Mesothelial cell of epicardium (in vitro differentiated cells): ENCODE results near the gene MRPL16. TPM values are rescaled to one million over a fixed set of nuclear protein-coding genes. Genes with fewer than 3 reads are reported as not detected.

ENCODE experiments used
- DNase-seq, 2 experiments: peaks; one replicate each; pipeline ENCODE4 v3.0.0; 2021; ENCODE audit warnings: low spot score in 2 of 2; ENCODE audit not compliant: unreplicated experiment in 2 of 2
- H3K27ac Mint-ChIP-seq: 2 replicates; pipeline ENCODE4 v1.8.0; 2021; ENCODE audit warnings: mixed read lengths
- H3K27me3 Mint-ChIP-seq: 2 replicates; pipeline ENCODE4 v1.8.0; 2021; ENCODE audit warnings: low read depth, mixed read lengths
- H3K36me3 Mint-ChIP-seq: 2 replicates; pipeline ENCODE4 v1.8.0; 2021; ENCODE audit warnings: mixed read lengths
- H3K4me1 Mint-ChIP-seq: 2 replicates; pipeline ENCODE4 v1.8.0; 2021; ENCODE audit warnings: mixed read lengths
- H3K4me3 Mint-ChIP-seq: 2 replicates; pipeline ENCODE4 v1.8.0; 2021; ENCODE audit warnings: mild to moderate bottlenecking, moderate library complexity, mixed read lengths
- H3K9me3 Mint-ChIP-seq: 2 replicates; pipeline ENCODE4 v1.8.0; 2021; ENCODE audit warnings: mixed read lengths
- total RNA-seq: library from RNA; stranded (reverse); gene quantifications from 3 replicates; pipeline ENCODE4 v1.2.1, GENCODE V29; 2021
- TF ChIP-seq, protein P1 (sequence below): fragments of 200-600 bp; sonication (generic); IDR thresholded peaks from one replicate; pipeline ENCODE4 v1.5.0; 2021; ENCODE audit warnings: antibody characterized with exemption; ENCODE audit not compliant: unreplicated experiment

Gene MRPL16
- total RNA-seq, 1 donor from 2014 or later, result 42.3 TPM

GRCh38 chr11:59804061-59804460 lies 6.5 kb downstream of the MRPL16 start:
- H3K27ac Mint-ChIP-seq, result no peak overlapping the region
- no peaks in the 10 kb centered on the region for H3K9me3 Mint-ChIP-seq
- H3K36me3 Mint-ChIP-seq, result peaks cover 7% of the 10 kb centered on the region
- no peak overlapping the region for H3K4me3 Mint-ChIP-seq
- H3K27me3 Mint-ChIP-seq, result no peaks in the 10 kb centered on the region
- H3K4me1 Mint-ChIP-seq, result no peaks in the 10 kb centered on the region
- no peak for DNase-seq
- TF ChIP-seq, protein P1, sequence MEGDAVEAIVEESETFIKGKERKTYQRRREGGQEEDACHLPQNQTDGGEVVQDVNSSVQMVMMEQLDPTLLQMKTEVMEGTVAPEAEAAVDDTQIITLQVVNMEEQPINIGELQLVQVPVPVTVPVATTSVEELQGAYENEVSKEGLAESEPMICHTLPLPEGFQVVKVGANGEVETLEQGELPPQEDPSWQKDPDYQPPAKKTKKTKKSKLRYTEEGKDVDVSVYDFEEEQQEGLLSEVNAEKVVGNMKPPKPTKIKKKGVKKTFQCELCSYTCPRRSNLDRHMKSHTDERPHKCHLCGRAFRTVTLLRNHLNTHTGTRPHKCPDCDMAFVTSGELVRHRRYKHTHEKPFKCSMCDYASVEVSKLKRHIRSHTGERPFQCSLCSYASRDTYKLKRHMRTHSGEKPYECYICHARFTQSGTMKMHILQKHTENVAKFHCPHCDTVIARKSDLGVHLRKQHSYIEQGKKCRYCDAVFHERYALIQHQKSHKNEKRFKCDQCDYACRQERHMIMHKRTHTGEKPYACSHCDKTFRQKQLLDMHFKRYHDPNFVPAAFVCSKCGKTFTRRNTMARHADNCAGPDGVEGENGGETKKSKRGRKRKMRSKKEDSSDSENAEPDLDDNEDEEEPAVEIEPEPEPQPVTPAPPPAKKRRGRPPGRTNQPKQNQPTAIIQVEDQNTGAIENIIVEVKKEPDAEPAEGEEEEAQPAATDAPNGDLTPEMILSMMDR, result no peak

- H3K27ac Mint-ChIP-seq, result no peak overlapping the region
- no peaks in the 10 kb centered on the region for H3K27me3 Mint-ChIP-seq
- TF ChIP-seq, protein P1, result peak; percentile 63
- no peak for DNase-seq
- H3K4me1 Mint-ChIP-seq, result no peaks in the 10 kb centered on the region
- H3K36me3 Mint-ChIP-seq, result peaks cover 7% of the 10 kb centered on the region
- H3K9me3 Mint-ChIP-seq, result no peaks in the 10 kb centered on the region
- H3K4me3 Mint-ChIP-seq, result no peak overlapping the region
These were observed 7.9 kb downstream of the MRPL16 start for GRCh38 chr11:59802639-59803176.

DNA sequence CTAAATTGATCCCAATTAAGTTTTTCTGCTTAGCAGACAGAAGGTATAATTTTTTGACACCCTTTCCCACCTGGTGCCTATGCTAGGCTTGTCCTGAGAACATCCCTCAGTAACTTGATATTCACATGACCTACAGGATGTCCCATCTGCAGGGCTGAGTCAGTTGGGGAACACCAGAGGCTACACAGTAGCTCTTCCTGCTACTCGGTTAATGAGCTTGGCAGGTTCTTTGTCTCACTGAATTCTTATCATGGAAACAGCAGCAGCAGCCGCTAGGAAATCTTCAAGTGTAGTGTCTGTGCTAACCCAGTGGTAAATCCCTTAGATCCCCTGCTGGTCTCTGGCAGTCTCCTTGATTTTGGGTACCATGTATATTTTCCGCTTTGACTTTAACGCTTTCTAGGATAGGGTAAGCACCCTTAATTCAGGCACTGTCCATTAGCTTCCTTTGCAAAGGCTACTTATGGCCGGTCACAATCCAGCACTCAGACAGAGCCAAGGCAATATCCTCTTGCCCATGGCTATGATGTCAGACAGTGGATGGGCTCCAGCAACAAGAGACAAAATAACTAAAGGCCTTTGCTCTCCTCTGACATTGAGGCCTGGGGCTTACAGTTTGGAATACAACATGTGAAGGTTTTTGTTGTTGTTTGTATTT lies 8.5 kb downstream of the MRPL16 start:
- H3K4me1 Mint-ChIP-seq, result no peaks in the 10 kb centered on the region
- DNase-seq, result no peak
- H3K4me3 Mint-ChIP-seq, result no peak overlapping the region
- H3K9me3 Mint-ChIP-seq, result no peaks in the 10 kb centered on the region
- H3K27ac Mint-ChIP-seq, result no peak overlapping the region
- peaks cover 6% of the 10 kb centered on the region for H3K36me3 Mint-ChIP-seq
- TF ChIP-seq, protein P1, result no peak
- H3K27me3 Mint-ChIP-seq, result no peaks in the 10 kb centered on the region

DNA sequence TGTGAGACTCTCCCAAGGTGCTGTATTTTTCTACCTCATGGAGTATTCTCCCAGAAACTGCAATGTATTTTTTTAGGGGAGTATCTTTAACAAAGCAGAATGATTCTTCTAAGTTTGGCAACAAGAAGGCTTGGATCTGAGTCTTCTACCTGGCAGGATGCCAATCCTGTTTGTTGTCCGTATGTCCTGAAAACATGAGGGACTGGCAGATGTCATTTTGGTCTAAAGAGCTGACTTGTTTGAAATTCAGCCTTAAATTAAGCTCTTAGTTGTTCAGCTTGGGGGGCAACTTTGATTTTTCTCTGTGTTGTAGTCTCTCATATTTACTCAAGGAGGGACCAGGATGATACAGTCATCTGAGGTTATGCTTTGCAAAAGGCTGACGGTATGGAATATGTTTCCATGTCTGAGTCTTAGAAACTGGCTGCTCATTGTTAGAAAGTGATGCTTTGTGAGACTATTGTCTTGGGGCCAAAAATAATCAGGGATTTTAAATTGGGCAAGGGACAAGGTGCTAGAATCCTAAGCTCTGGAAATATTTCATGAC lies 9.3 kb downstream of the MRPL16 start:
- no peaks in the 10 kb centered on the region for H3K36me3 Mint-ChIP-seq
- H3K4me3 Mint-ChIP-seq, result no peak overlapping the region
- H3K27ac Mint-ChIP-seq, result no peak overlapping the region
- TF ChIP-seq, protein P1, result no peak
- H3K27me3 Mint-ChIP-seq, result no peaks in the 10 kb centered on the region
- no peak for DNase-seq
- no peaks in the 10 kb centered on the region for H3K4me1 Mint-ChIP-seq
- no peaks in the 10 kb centered on the region for H3K9me3 Mint-ChIP-seq

DNA sequence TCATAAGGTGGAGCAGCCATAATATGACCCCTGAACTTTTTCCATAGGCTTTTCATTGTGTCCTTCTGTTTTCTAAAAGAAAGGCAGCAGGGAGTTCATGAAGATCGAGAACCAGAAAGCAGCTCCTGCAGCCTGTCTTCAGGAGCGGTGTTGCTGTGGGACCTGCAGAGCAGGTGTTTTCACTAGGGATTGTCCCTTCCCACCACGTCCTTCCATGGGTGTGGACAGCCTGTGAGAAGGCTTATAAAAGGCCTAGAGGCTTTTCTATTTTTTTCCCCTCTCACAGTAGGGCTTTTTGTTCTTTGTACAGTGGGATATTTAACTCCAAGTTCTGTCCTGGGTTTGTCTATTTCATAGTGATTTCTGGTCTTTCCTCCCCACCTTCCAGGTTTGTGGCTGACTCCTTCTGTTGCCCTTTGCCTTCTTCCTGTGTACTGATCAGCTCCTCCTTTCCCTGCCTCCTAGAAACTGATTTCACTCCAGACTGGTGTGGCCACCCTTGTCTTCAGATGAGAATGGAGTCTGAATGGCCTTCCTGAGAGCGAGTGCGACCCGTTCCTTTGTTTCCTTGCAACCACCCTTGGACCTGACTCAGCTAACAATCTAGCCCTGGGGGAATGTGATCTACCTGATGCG lies 10.1 kb downstream of the MRPL16 start:
- Mint-ChIP-seq H3K27me3 (no peaks in the 10 kb centered on the region), H3K9me3 (no peaks in the 10 kb centered on the region), H3K4me3 (no peak overlapping the region), H3K27ac (no peak overlapping the region), H3K36me3 (no peaks in the 10 kb centered on the region), H3K4me1 (no peaks in the 10 kb centered on the region)
- TF ChIP-seq, protein P1, result no peak
- DNase-seq, result no peak
